ENCODE results near the gene ROR2.

ROR2 gene

GRCh38 chr9:91677822-91678436 lies 272.1 kb downstream of the ROR2 start:
- no peak overlapping the region for H3K4me3 ChIP-seq (ENCODE audit: control insufficient read depth, low read depth, low read length)
- DNase-seq (ENCODE audit: low read depth) = no peak
- no peak for TF ChIP-seq CTCF (conservative IDR thresholded peaks at IDR 0.05; ENCODE audit: control insufficient read depth, insufficient read depth, low read depth, low read length)

- H3K4me3 ChIP-seq (ENCODE audit: control insufficient read depth, low read depth, low read length) = no peak overlapping the region
- no peak for TF ChIP-seq CTCF (conservative IDR thresholded peaks at IDR 0.05; ENCODE audit: control insufficient read depth, insufficient read depth, low read depth, low read length)
- DNase-seq (ENCODE audit: low read depth) = no peak
Measured at GRCh38 chr9:91677331-91677730, 272.7 kb downstream of the ROR2 start.

- H3K4me3 ChIP-seq (ENCODE audit: control insufficient read depth, low read depth, low read length) = no peak overlapping the region
- no peak for TF ChIP-seq CTCF (conservative IDR thresholded peaks at IDR 0.05; ENCODE audit: control insufficient read depth, insufficient read depth, low read depth, low read length)
- DNase-seq (ENCODE audit: low read depth) = no peak
Measured at GRCh38 chr9:91676046-91676445, 274.0 kb downstream of the ROR2 start.

- no peak for DNase-seq (ENCODE audit: low read depth)
- H3K4me3 ChIP-seq (ENCODE audit: control insufficient read depth, low read depth, low read length) = no peak overlapping the region
- no peak for TF ChIP-seq CTCF (conservative IDR thresholded peaks at IDR 0.05; ENCODE audit: control insufficient read depth, insufficient read depth, low read depth, low read length)
Measured at GRCh38 chr9:91664663-91665062, 285.4 kb downstream of the ROR2 start.

- no peak overlapping the region for H3K4me3 ChIP-seq (ENCODE audit: control insufficient read depth, low read depth, low read length)
- no peak for TF ChIP-seq CTCF (conservative IDR thresholded peaks at IDR 0.05; ENCODE audit: control insufficient read depth, insufficient read depth, low read depth, low read length)
- DNase-seq (ENCODE audit: low read depth) = no peak
Measured at GRCh38 chr9:91663858-91664257, 286.2 kb downstream of the ROR2 start.

GRCh38 chr9:91661451-91661850 lies 288.6 kb downstream of the ROR2 start:
- TF ChIP-seq CTCF (conservative IDR thresholded peaks at IDR 0.05; ENCODE audit: control insufficient read depth, insufficient read depth, low read depth, low read length) = no peak
- H3K4me3 ChIP-seq (ENCODE audit: control insufficient read depth, low read depth, low read length) = no peak overlapping the region
- no peak for DNase-seq (ENCODE audit: low read depth)

GRCh38 chr9:91660521-91660920 lies 289.5 kb downstream of the ROR2 start:
- no peak for DNase-seq (ENCODE audit: low read depth)
- TF ChIP-seq CTCF (conservative IDR thresholded peaks at IDR 0.05; ENCODE audit: control insufficient read depth, insufficient read depth, low read depth, low read length) = no peak
- no peak overlapping the region for H3K4me3 ChIP-seq (ENCODE audit: control insufficient read depth, low read depth, low read length)
